ENCODE results near the gene GRIK1.

GRIK1 gene

DNA sequence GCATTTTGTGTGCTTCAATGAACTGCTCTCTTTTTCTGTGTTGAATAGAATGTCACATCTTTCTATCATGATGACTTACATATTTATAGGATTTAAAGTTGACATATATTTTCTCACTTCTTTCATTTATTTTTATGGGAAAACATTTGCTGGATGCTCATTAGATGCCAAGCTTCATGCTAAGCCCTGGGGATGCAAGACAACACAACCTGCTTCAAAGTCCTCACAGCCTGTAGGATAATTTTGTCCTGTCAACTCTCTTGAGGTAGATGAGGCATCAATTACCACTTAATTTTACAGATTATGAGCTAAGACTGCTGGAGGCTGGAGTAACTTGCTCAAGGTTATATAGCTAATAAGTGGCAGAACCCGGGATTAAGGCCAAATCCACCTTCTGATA, 264.3 kb downstream of the GRIK1 start:
- in situ Hi-C loops (cut with HindIII; ENCODE audit: low sequenced_read_pairs) = no loop called here

DNA sequence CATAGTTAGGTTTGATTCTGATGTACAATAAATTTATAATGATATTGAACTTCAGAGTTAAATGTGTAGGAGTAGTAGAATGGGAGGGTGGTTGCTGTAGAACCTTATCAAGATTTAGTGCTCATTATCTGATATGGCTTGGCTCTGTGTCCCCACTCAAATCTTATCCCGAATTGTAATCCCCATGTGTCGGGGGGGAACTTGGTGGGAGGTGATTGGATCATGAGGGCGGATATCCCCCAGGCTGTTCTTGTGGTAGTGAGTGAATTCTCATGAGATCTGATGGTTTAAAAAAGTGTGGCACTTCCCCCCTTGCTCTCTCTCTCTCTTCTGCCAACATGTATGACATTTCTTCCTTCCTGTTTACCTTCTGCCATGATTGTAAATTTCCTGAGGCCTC, 265.5 kb downstream of the GRIK1 start:
- in situ Hi-C loops (cut with HindIII; ENCODE audit: low sequenced_read_pairs) = no loop called here

DNA sequence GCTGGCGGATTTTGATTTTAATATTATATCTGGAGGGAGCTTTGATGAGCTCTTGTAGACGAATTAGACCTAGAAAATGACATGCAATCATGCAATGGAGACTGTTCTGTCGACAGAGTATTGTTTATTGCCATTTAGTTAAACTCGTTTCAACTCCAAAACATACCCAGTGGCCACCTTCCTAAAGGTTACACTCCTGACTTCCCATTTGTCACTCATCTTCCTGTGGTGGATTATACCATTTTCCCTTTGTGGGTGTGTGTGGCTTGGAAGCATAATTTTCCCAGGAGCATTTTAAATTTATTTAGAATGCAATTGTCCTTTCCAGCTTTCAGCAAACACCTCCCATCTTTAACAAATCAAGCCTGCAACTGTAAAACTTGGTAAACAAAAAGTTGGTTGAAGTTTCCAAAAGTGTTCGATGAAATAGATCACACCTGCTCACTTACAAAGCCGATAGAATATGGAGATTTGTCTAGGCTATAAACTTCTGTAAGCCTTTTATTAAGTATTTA, 266.6 kb downstream of the GRIK1 start:
- in situ Hi-C loops (cut with HindIII; ENCODE audit: low sequenced_read_pairs) = no loop called here

DNA sequence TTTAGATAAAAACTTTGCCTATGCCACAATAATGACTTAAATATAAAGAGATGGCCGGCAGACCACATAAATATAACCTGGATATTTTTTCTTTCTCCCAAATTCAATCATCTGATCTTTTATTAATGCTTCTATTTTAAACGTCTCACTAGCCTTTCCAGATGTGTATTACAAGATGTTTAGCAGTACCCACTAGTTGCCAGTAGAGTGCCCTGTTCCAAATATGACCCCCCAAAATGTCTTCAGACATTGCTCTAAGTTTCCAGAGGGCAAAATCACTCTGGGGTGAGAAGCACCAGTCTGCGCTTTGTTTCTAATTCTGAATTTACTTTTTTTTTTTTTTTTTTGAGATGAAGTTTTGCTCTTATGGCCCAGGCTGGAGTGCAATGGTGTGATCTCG, 268.1 kb downstream of the GRIK1 start:
- in situ Hi-C loops (cut with HindIII; ENCODE audit: low sequenced_read_pairs) = no loop called here

DNA sequence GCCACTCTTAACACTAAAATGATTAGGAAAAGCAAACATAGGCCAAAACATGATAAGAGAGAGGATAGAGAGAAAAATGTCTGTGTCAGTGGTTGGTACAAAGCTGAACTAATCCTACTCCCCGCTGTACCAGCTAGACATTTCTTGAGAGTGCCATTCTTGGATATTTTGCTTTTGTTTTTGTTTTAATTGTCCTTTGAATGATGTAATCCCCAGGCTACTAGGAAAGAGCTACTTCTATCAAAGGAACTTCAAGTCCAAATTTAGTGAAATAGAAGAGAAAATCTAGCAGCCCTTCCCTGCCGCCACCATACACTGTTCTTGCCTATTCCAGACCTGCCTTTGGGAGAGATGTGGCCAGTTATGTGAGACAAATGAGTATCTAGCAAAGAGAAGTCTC, 269.6 kb downstream of the GRIK1 start:
- in situ Hi-C loops (cut with HindIII; ENCODE audit: low sequenced_read_pairs) = no loop called here

DNA sequence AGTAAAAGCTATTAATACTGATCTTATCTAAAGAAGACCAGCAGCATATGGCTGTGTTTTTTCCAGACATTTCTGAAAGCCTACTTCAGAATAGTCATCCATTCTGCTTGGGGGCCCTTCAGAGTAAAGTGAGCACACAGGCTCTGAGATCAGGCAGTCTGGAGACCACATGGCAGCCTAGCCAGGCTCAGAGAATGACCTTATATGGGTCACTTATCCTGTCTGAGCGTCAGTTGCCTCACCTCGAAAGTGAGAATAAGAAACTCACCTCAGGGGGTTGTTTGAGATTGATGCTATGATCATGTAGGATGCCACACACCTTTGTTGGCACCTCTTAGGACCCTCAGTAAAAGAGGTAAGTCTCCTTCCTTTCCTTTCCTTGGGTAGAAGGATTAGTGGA, 270.4 kb downstream of the GRIK1 start:
- in situ Hi-C loops (cut with HindIII; ENCODE audit: low sequenced_read_pairs) = no loop called here

DNA sequence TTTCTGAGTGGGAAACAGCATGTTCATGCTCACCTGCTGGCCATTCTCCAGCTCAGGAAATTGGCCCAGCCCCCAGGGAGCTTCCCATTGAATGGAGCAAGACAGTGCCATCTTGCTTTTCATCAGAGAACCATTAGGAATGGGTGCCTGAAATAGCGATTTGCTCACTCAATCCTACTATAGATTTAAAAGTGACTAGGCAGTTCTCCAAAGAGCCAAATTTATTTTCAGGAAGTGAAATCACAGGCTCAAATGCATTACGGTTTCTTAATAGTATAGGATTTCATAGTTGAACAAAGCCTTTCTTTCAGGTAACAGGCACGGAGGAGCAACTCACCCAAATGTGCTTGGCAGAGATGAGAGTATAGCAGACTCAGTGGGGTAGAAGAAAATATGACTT, 272.1 kb downstream of the GRIK1 start:
- in situ Hi-C loops (cut with HindIII; ENCODE audit: low sequenced_read_pairs) = no loop called here

DNA sequence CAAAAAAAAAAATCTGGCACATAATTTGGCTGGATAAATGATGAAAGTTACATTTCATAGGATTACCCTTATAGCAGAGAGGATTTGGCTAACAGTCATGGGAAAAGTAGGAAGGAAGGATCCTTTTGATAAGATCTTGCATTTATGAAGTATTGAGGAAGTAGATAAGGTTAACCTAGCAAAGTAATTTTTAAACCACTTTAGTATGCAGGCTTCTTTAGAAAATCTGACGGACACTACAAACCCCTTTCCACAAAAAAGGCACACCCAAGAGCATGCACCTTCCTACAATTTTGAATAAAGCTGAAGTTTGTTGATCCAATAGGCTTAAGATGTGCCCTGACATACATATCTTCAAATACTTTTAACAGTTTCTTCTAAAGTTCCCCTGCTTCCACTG, 275.2 kb downstream of the GRIK1 start:
- in situ Hi-C loops (cut with HindIII; ENCODE audit: low sequenced_read_pairs) = no loop called here

DNA sequence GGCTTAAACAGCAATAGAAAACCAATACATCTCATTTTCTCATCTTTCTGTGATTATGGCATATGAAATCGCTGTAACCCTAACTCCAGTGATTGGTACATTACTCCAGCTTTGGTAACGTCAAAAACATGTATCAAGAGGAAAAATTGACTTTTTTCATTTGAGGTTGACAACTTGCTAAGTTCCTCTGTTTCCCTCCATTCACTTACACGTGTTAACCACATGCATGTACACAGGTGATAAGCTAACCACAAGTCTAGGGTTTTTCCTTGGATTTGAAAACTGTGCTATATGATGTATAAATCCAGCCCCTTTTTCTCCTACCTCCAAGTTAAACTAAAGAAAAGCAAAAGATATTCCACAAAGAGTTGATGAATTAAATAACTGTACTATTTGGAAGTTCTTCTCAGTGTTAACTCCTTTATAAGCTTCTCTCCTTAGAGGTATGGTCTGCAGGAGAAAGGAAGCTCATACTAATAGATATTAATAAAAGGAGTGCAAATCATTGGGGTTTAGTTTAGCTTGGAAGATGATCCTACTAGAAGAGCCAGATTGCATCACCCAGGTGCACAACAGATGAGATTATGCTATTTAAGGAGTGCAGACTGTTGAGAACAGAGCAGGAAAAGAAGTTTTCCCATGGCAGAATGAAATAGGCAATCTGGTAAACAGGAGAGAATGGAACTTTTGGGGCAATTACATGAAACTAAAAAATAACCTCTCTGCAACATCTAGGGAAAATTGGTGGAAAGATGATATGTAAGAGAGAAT, 277.9 kb downstream of the GRIK1 start:
- in situ Hi-C loops (cut with HindIII; ENCODE audit: low sequenced_read_pairs) = no loop called here

DNA sequence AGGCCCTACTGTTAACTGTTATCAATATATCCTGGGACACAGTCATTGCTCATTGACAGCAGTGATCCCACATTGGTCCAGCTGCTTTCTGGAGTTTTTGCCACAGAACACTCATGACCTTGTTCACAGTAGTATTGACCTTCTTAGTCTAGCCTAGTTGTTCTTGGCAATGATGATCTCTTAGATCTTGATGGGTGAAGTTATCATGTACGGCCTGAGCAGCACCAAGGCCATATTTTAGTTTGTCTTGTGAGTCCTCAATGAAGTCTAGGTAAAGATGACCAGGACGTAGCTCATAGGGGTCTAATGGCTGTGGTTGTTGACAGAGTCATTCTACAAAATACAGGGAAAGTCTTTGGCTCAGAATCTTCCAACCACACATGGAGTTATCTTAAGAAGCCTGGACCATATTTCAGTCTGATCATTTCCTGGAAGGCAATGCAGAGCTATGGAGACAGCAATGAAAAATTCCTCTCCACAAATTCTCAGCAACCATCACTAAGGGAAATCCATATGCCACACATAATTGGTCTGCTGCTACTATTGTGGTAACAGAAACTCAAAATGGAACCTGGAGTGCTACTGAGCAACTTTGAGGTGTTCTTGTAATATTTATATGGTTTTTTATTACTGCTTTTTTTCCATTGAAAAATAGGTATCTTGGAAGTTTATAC, 279.6 kb downstream of the GRIK1 start:
- in situ Hi-C loops (cut with HindIII; ENCODE audit: low sequenced_read_pairs) = no loop called here

DNA sequence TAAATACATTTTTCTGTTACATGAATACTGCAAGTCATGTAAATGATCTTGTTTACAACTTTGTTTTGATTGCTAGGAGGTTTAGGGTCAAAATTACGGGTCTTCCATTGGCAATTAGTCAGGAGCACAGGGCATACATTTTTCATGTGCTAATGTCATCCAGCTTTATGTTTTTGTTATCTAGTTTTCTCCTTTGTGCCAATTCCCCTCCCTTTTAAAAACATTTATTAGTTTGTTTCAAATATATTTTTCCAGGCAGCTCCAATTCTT, 280.9 kb downstream of the GRIK1 start:
- in situ Hi-C loops (cut with HindIII; ENCODE audit: low sequenced_read_pairs) = no loop called here

DNA sequence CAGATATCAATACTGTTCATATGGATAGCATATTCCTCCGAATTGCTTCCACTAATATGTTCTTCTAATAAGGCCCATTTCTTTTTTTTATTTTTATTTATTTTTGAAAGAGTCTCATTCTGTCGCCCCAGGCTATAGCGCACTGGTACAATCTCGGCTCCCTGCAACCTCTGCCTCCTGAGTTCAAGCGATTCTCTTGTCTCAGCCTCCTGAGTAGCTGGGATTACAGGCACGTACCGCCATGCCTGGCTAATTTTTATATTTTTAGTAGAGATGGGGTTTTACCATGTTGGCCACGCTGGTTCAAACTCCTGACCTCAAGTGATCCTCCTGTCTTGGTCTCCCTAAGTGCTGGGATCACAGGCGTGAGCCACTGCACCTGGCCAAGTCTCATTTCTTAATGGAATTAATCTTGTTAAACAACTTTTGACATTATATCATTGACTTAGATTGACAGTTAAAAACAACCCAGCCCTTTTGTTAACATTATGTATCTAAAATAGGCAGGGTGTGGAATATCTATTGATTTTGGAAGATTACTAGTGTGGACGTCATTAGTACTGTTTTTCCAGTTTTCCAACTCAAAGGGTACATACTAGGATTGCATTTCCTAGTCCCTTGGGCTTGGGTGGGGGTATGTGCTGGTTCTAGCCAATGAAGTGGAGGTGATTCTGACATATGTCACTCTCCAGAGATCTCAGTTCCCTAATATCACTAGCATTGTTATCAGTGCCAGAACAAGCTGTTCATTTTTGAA, 281.4 kb downstream of the GRIK1 start:
- in situ Hi-C loops (cut with HindIII; ENCODE audit: low sequenced_read_pairs) = no loop called here

DNA sequence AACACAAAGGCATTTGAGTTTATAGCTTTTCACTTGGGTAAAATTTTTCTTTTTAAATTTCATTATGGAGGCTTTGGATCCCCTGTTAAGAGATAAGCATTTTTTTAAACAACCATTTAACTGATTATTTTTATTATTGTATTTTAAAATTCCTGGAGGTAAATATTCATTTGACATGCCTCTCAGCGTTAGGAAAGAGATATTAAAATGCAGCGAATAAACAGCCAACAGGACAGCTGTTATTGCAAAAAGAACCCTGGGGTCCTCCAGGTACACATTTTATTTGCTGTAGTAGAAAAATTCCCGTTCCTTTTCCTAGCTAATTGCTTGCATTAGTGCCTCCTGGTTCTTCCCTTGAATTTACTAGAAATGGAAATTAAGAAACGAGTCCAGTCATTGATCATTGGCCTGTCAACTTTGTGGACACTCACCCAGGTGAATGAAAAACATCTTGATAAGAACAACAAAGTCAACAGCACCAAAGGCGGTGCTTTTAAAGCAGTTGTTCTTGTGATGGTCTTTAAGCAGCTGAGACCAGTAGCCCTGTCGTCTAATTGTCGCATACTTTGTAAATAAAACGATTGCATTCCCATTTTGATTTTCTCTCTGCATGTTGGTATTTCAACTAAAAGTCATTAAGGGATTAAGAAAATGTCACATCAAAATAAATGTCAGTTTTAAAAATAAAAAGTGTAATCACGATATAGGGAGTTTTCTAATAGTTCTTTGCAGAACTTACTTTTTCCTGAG, 282.4 kb downstream of the GRIK1 start:
- in situ Hi-C loops (cut with HindIII; ENCODE audit: low sequenced_read_pairs) = no loop called here

DNA sequence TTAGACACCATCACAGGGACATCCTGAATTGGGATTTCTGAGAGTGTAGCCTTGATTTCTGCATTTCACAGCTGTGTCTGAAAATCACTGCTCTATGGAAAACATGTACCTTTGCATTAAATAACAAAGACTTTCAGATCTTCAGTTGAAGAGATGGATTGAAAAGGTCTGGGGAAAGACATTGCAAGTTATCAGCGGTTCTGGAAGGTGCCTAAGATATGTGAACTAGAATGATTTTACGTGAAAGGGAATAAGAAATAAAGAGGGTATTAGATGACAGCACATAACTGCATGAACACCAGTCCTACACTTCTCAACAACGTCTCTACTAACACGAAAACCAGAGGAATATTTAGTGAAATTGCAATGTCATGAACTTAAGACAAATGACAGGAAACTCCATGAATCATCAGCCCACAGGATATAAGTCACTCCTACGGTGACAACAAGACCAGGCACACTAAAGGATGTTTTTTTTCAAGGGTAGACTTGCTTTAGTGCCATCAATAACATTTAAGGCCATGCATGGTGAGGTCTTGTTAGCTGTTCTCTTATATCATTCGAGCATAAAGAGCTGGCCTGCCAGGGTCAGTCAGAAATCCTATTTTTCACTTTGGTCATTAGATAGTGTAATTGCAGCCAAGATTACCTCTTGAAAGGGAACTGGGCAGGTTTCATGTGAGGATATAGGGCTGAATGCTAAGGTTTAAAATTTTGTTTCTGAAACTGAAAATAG, 283.1 kb downstream of the GRIK1 start:
- in situ Hi-C loops (cut with HindIII; ENCODE audit: low sequenced_read_pairs) = no loop called here

DNA sequence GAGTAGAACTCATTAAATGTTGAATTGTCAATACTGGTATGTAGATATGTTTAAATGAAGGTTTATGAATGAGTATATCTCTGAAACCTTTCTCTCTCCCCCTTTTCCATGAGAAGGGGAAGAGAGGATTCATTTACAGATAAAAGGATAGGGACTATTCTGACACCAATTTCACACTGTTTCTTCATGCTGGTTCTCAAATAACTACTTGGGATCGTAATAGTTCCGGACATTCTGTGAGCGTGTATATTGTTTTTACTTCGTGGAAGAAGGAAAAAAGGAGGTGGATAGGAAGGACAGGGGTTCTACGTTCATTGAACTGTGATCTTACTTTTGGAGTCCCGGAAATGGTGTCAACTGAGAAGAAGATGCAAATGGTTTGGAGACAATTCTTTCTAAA, 284.2 kb downstream of the GRIK1 start:
- in situ Hi-C loops (cut with HindIII; ENCODE audit: low sequenced_read_pairs) = no loop called here

DNA sequence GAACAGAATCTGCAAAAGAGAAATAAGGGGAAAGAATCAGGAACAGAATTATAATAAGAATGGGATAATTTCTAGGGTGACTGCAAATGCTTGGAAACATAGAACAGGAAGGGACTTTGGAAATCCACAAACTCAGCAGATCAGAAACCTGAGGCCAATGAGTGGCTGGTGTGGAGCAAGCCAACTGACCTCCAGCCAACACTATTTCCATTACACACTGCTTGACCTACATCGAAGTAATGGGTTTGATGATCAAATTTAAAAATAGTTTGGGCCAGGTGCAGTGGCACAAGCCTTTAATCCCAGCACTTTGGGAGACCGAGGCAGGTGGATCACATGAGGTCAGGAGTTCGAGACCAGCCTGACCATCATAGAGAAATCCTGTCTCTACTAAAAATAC, 284.9 kb downstream of the GRIK1 start:
- in situ Hi-C loops (cut with HindIII; ENCODE audit: low sequenced_read_pairs) = no loop called here

DNA sequence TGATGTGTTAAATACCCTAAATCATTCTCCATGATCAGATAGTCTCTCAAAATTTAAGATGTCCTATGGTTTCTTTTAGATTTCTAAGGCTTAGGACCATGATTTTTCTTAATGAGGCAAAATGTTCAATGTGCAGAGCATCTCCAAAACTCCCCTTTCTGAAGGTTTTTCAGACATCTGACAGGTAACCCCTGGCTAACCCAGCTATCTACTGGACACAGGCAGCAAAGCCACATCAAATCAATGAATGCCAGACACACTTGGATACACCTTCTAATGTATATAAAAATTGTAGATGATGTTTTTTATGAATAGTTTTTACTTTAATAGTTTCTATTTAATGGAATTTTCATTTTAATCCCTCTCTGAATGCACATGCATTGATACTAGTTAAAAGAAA, 285.6 kb downstream of the GRIK1 start:
- in situ Hi-C loops (cut with HindIII; ENCODE audit: low sequenced_read_pairs) = no loop called here

DNA sequence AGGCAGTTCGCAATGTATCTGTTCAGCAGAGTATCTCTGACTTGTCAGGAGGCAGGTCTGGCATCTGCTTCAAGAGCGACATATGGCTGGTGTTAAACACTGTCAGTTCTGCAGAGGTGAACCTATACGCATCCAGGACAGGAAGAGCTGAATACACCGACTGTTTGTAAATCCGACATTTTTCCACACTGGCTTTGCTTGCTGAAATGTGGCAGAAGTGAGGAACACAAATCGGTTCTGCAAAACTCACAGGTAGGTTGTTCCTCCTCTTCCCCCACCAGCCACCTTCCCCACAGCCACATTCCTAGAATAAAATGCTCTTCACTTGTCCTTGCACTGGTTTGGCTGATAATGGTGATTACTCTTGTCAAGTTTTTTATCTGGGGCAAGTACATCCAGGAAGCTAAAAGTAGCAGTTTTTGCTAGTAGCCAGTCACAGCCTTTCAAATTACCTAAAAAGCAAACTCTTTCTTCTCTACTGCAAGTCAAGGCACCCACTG, 289.2 kb downstream of the GRIK1 start:
- in situ Hi-C loops (cut with HindIII; ENCODE audit: low sequenced_read_pairs) = no loop called here

DNA sequence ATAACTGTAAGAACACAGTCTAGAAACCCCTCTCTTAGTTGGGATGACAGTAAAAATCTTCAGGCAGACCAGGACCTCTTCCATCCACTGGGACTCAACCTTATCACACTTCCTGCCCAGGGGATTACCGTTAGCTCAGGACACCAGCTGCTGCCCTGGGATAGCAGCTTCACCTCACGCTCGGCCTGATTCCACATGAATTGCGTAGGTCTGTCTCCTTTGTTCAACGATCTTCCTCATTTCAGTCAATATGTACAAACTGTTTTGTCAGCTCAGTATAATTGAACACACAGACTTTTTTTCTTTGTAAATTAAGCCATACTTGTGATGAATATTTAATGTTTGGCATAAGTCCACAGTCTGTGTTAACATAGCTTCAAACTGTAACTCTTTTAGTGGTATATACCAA, 290.4 kb downstream of the GRIK1 start:
- in situ Hi-C loops (cut with HindIII; ENCODE audit: low sequenced_read_pairs) = no loop called here

DNA sequence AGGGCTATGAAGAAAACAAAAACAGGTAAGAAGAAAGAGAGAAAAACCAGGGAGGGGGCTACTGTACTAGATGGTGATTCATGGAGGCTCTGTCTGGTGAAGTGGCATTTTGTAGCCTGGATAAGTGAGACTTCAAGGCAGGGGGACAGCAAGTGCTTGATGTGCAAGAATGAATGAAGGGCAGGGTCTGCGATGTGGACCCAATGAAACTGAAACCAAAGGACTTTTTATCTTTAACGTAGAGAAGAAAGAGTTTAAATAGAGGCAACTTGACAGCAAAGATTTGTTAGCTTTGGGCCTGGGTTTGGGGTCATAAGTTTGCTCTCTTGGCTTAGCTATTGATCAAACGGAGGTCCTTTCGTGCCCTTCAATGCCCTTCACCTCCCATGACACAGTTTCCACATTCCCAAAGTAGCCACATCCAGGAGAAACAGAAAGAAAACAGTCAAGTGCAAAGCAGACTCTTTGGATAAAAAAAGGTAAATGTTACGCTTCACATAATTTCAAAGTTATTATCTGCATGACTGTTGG, 291.0 kb downstream of the GRIK1 start:
- in situ Hi-C loops (cut with HindIII; ENCODE audit: low sequenced_read_pairs) = no loop called here
